B cell (primary cell): ENCODE data around the gene OR8H2.
"Not testable (repeated sequence)": the region's sequence is repeated elsewhere in the genome, so short reads cannot be mapped to it uniquely, and the experiment has no call there.

ENCODE experiments used
- CTCF ChIP-seq: fragments of 200-600 bp; IDR thresholded peaks from one replicate; pipeline ENCODE4 v1.8.0; 2022; ENCODE audit warnings: antibody characterized with exemption, mild to moderate bottlenecking
- EZH2 ChIP-seq: IDR thresholded peaks from 2 replicates; pipeline ENCODE4 v1.6.1; 2012; ENCODE audit warnings: borderline replicate concordance, low read depth, mild to moderate bottlenecking, moderate library complexity, low read length; ENCODE audit not compliant: insufficient read depth, poor library complexity, severe bottlenecking

GRCh38 chr11:56056366-56056765, 47.1 kb upstream of the OR8H2 start:
- not testable (repeated sequence) for TF ChIP-seq CTCF, EZH2
